ENCODE results near the gene KCNA3. TPM values are rescaled to one million over a fixed set of nuclear protein-coding genes. Genes with fewer than 3 reads are reported as not detected.

Gene KCNA3
- total and polyA plus RNA-seq, 9 of the 15 experiments (the other 6 are each of a cell fraction or from before 2014, with no cell fraction given) = not detected

DNA sequence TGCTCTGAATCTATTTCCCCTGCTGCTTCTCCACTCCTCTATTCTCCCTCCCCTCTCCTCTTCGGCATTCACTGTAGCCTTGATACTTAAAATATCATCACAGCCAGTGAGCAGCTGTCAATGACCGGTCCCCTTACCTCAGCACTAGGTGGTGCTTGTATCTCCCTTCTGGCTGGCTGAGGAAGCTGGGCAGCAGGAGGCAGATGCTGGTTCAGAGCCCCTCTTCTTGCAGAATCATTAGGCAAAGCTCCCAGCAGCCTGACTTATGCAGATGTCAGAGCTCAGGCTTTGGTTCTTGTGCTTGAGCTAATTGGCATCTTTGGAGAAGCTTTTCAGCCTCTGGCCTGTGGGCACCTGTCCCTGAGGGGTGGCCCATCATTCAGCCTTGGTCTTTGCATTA is 36.7 kb downstream of the KCNA3 start:
- 0% methylated on average over 2 of the region's 2 CpGs for WGBS (ENCODE audit: insufficient coverage, low coverage, missing lambda C conversion rate)
- Histone ChIP-seq H3K27me3 (ENCODE audit: control insufficient read depth in 2 of 2, insufficient read depth in 2 of 2, low read length in 2 of 2) (peaks cover 3 to 15% of the 10 kb centered on the region in 2 experiments), H4K20me1 (replicated peaks; ENCODE audit: control insufficient read depth, insufficient read depth, low read length) (no peaks in the 10 kb centered on the region), H3K79me2 (ENCODE audit: control insufficient read depth, insufficient read depth, low read length) (no peaks in the 10 kb centered on the region), H3K36me3 (ENCODE audit: control insufficient read depth, insufficient read depth, low read length) (no peaks in the 10 kb centered on the region), H3K4me2 (ENCODE audit: insufficient read depth, low read length) (no peak overlapping the region), H3K27ac (ENCODE audit: extremely low read depth, low read depth, low read length) (no peak overlapping the region), H3K9me3 (replicated peaks; ENCODE audit: control insufficient read depth, insufficient read depth, low read depth, low read length) (no peaks in the 10 kb centered on the region), H3K4me1 (replicated peaks in 1 of 2; ENCODE audit: control insufficient read depth in 2 of 2, insufficient read depth in 2 of 2, low read length in 2 of 2) (no peaks in the 10 kb centered on the region), H3K9me1 (ENCODE audit: control insufficient read depth, insufficient read depth, low read length) (no peaks in the 10 kb centered on the region), H2AFZ (ENCODE audit: low read depth, low read length) (no peak overlapping the region), H3K9ac (ENCODE audit: insufficient read depth in 1 of 2, low read depth in 2 of 2, low read length in 2 of 2) (no peak overlapping the region), H3K4me3 (no peak overlapping the region)
- no peak for ATAC-seq
- in situ Hi-C loops (cut with MboI) (loop anchor here (5.0 kb wide), 1 partner anchor 369 kb away; no protein-coding TSS in a partner anchor), intact Hi-C loops (cut with micrococcal nuclease) (no loop called here)
- no peak for FAIRE-seq
- POLR2A ChIA-PET = interaction anchor here (0.6 kb wide), 1 partner anchor 811 kb away, joined by 3 read pairs; the partner anchor contains the start of gene WDR77
- DNase-seq (ENCODE audit: extremely low read depth in 1 of 4, low spot score in 3 of 4) = no peak
- CTCF ChIA-PET (ENCODE audit: low intra/inter-chr PET ratio) = no interaction called here
- TF ChIP-seq, protein P1, sequence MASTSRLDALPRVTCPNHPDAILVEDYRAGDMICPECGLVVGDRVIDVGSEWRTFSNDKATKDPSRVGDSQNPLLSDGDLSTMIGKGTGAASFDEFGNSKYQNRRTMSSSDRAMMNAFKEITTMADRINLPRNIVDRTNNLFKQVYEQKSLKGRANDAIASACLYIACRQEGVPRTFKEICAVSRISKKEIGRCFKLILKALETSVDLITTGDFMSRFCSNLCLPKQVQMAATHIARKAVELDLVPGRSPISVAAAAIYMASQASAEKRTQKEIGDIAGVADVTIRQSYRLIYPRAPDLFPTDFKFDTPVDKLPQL (IDR thresholded peaks at IDR 0.05; ENCODE audit: extremely low read depth, insufficient read length) = no peak
- TF ChIP-seq, protein P2, sequence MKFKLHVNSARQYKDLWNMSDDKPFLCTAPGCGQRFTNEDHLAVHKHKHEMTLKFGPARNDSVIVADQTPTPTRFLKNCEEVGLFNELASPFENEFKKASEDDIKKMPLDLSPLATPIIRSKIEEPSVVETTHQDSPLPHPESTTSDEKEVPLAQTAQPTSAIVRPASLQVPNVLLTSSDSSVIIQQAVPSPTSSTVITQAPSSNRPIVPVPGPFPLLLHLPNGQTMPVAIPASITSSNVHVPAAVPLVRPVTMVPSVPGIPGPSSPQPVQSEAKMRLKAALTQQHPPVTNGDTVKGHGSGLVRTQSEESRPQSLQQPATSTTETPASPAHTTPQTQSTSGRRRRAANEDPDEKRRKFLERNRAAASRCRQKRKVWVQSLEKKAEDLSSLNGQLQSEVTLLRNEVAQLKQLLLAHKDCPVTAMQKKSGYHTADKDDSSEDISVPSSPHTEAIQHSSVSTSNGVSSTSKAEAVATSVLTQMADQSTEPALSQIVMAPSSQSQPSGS (CRISPR knock-in tag; IDR thresholded peaks at IDR 0.05) = no peak
- TF ChIP-seq HMG20B (CRISPR knock-in tag; IDR thresholded peaks at IDR 0.05) (no peak), ZNF584 (CRISPR knock-in tag; IDR thresholded peaks at IDR 0.05; ENCODE audit: low read depth) (no peak), ZNF124 (CRISPR knock-in tag; IDR thresholded peaks at IDR 0.05) (no peak), PHF21A (IDR thresholded peaks at IDR 0.05; ENCODE audit: borderline replicate concordance, low read depth) (no peak), NFATC3 (IDR thresholded peaks at IDR 0.05) (no peak), TCF7 (IDR thresholded peaks at IDR 0.05; ENCODE audit: borderline replicate concordance) (no peak), TCF3 (CRISPR knock-in tag; IDR thresholded peaks at IDR 0.05) (no peak), IRF2 (CRISPR knock-in tag; IDR thresholded peaks at IDR 0.05) (no peak), POU5F1 (IDR thresholded peaks at IDR 0.05; ENCODE audit: borderline replicate concordance, low read depth, low read length, partially characterized antibody) (no peak), GABPB1 (CRISPR knock-in tag; IDR thresholded peaks at IDR 0.05) (no peak), ADNP (tag; IDR thresholded peaks at IDR 0.05) (no peak)
- TF ChIP-seq, protein P3, sequence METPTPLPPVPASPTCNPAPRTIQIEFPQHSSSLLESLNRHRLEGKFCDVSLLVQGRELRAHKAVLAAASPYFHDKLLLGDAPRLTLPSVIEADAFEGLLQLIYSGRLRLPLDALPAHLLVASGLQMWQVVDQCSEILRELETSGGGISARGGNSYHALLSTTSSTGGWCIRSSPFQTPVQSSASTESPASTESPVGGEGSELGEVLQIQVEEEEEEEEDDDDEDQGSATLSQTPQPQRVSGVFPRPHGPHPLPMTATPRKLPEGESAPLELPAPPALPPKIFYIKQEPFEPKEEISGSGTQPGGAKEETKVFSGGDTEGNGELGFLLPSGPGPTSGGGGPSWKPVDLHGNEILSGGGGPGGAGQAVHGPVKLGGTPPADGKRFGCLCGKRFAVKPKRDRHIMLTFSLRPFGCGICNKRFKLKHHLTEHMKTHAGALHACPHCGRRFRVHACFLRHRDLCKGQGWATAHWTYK (CRISPR knock-in tag; IDR thresholded peaks at IDR 0.05) = no peak
- TF ChIP-seq, protein P4, sequence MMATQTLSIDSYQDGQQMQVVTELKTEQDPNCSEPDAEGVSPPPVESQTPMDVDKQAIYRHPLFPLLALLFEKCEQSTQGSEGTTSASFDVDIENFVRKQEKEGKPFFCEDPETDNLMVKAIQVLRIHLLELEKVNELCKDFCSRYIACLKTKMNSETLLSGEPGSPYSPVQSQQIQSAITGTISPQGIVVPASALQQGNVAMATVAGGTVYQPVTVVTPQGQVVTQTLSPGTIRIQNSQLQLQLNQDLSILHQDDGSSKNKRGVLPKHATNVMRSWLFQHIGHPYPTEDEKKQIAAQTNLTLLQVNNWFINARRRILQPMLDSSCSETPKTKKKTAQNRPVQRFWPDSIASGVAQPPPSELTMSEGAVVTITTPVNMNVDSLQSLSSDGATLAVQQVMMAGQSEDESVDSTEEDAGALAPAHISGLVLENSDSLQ (IDR thresholded peaks at IDR 0.05) = no peak
- BruUV-seq (replicated peaks) = no TSS peak
